ENCODE measurements around the gene ZNF789. TPM values are rescaled to one million over a fixed set of nuclear protein-coding genes. Genes with fewer than 3 reads are reported as not detected.

ZNF789 gene
- total and polyA plus RNA-seq, 2 of the 13 experiments (the other 11 are each of a cell fraction or from before 2014, with no cell fraction given): 19.8 to 25.1 TPM

- TF ChIP-seq MTERF4 (CRISPR knock-in tag; IDR thresholded peaks at IDR 0.05): no peak
- no peak for TF ChIP-seq ZNF576 (CRISPR knock-in tag; IDR thresholded peaks at IDR 0.05)
- TF ChIP-seq NONO (IDR thresholded peaks at IDR 0.05): no peak
- peak; percentile 51 for TF ChIP-seq NONO (CRISPR knock-in tag; conservative IDR thresholded peaks at IDR 0.05)
- TF ChIP-seq, protein P1, sequence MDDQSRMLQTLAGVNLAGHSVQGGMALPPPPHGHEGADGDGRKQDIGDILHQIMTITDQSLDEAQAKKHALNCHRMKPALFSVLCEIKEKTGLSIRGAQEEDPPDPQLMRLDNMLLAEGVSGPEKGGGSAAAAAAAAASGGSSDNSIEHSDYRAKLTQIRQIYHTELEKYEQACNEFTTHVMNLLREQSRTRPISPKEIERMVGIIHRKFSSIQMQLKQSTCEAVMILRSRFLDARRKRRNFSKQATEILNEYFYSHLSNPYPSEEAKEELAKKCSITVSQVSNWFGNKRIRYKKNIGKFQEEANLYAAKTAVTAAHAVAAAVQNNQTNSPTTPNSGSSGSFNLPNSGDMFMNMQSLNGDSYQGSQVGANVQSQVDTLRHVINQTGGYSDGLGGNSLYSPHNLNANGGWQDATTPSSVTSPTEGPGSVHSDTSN (CRISPR knock-in tag; IDR thresholded peaks at IDR 0.05; ENCODE audit: borderline replicate concordance): no peak
- TF ChIP-seq, protein P2, sequence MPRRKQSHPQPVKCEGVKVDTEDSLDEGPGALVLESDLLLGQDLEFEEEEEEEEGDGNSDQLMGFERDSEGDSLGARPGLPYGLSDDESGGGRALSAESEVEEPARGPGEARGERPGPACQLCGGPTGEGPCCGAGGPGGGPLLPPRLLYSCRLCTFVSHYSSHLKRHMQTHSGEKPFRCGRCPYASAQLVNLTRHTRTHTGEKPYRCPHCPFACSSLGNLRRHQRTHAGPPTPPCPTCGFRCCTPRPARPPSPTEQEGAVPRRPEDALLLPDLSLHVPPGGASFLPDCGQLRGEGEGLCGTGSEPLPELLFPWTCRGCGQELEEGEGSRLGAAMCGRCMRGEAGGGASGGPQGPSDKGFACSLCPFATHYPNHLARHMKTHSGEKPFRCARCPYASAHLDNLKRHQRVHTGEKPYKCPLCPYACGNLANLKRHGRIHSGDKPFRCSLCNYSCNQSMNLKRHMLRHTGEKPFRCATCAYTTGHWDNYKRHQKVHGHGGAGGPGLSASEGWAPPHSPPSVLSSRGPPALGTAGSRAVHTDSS (CRISPR knock-in tag; conservative IDR thresholded peaks at IDR 0.05): no peak
- TF ChIP-seq ZNF747 (CRISPR knock-in tag; IDR thresholded peaks at IDR 0.05; ENCODE audit: borderline replicate concordance): peak; percentile 69; the same call in 1 of the 2 replicates
- TF ChIP-seq FOXP1 (IDR thresholded peaks at IDR 0.05): no peak
- 0 out of 2 replicates have a peak, but pooled peaks have one; percentile 6 for TF ChIP-seq FOXP1 (CRISPR knock-in tag; IDR thresholded peaks at IDR 0.05)
- TF ChIP-seq HNF1A (IDR thresholded peaks at IDR 0.05; ENCODE audit: low read depth): peak; percentile 15; the same call in 1 of the 2 replicates
- TF ChIP-seq HNF1A (CRISPR knock-in tag; IDR thresholded peaks at IDR 0.05; ENCODE audit: borderline replicate concordance): no peak; the same call in 1 of the 2 replicates
- TF ChIP-seq, protein P3, sequence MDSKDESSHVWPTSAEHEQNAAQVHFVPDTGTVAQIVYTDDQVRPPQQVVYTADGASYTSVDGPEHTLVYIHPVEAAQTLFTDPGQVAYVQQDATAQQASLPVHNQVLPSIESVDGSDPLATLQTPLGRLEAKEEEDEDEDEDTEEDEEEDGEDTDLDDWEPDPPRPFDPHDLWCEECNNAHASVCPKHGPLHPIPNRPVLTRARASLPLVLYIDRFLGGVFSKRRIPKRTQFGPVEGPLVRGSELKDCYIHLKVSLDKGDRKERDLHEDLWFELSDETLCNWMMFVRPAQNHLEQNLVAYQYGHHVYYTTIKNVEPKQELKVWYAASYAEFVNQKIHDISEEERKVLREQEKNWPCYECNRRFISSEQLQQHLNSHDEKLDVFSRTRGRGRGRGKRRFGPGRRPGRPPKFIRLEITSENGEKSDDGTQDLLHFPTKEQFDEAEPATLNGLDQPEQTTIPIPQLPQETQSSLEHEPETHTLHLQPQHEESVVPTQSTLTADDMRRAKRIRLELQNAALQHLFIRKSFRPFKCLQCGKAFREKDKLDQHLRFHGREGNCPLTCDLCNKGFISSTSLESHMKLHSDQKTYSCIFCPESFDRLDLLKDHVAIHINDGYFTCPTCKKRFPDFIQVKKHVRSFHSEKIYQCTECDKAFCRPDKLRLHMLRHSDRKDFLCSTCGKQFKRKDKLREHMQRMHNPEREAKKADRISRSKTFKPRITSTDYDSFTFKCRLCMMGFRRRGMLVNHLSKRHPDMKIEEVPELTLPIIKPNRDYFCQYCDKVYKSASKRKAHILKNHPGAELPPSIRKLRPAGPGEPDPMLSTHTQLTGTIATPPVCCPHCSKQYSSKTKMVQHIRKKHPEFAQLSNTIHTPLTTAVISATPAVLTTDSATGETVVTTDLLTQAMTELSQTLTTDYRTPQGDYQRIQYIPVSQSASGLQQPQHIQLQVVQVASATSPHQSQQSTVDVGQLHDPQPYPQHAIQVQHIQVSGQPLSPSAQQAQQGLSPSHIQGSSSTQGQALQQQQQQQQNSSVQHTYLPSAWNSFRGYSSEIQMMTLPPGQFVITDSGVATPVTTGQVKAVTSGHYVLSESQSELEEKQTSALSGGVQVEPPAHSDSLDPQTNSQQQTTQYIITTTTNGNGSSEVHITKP (CRISPR knock-in tag; IDR thresholded peaks at IDR 0.05; ENCODE audit: low read depth): 0 out of 2 replicates have a peak, but pooled peaks have one; percentile 31
- peak; percentile 33 for TF ChIP-seq SIN3B (IDR thresholded peaks at IDR 0.05; ENCODE audit: low read length)
- peak; percentile 71 for TF ChIP-seq ZNF501 (CRISPR knock-in tag; IDR thresholded peaks at IDR 0.05)
- no peak for TF ChIP-seq ATAD3A (CRISPR knock-in tag; IDR thresholded peaks at IDR 0.05)
Measured at GRCh38 chr7:99504603-99505323, 32.1 kb downstream of the ZNF789 start, which contains the start of gene ZKSCAN5 (continued).

Data from HepG2 (cell line).